Spleen (tissue), 11 donors: ENCODE measurements around the gene ZNF581. TPM values are rescaled to one million over a fixed set of nuclear protein-coding genes. Genes with fewer than 3 reads are reported as not detected.
A peak's percentile ranks its signal among the peaks of the same experiment; 100 is the strongest.

ENCODE experiments used
- DNase-seq: peaks from one replicate; pipeline ENCODE4 v3.0.0-alpha.2; 2020
- H3K27ac ChIP-seq, 8 donors: fragments of 200-600 bp; sonication (generic) in 7 of 8; 1 replicate in 4 of 8; 2 replicates in 4 of 8; pipeline versions ENCODE4 v1.5.0 to v1.8.0; 2016 to 2021; ENCODE audit warnings: inconsistent platforms in 4 of 8, mild to moderate bottlenecking in 4 of 8, moderate library complexity in 1 of 8
- H3K27me3 ChIP-seq, 7 donors: fragments of 200-600 bp; sonication (generic) in 6 of 7; replicated peaks in 1 of 7; 1 replicate in 4 of 7; 2 replicates in 3 of 7; pipeline versions ENCODE4 v1.5.0 to v1.8.0; 2016 to 2021; ENCODE audit warnings: inconsistent platforms in 3 of 7, mild to moderate bottlenecking in 1 of 7
- H3K36me3 ChIP-seq, 6 donors: fragments of 200-600 bp; sonication (generic) in 5 of 6; 1 replicate in 4 of 6; 2 replicates in 2 of 6; pipeline versions ENCODE4 v1.5.0 to v1.8.0; 2016 to 2021; ENCODE audit warnings: inconsistent platforms in 2 of 6
- H3K4me1 ChIP-seq, 6 donors: fragments of 200-600 bp; sonication (generic) in 5 of 6; 1 replicate in 3 of 6; 2 replicates in 3 of 6; pipeline versions ENCODE4 v1.5.0 to v1.8.0; 2016 to 2021; ENCODE audit warnings: inconsistent platforms in 3 of 6
- H3K4me3 ChIP-seq, 8 donors: fragments of 200-600 bp; sonication (generic) in 7 of 8; 1 replicate in 4 of 8; 2 replicates in 4 of 8; pipeline versions ENCODE4 v1.5.0 to v1.8.0; 2016 to 2021; ENCODE audit warnings: inconsistent platforms in 4 of 8, mild to moderate bottlenecking in 4 of 8, moderate library complexity in 2 of 8
- H3K9me3 ChIP-seq, 8 donors: fragments of 200-600 bp; sonication (generic) in 7 of 8; 1 replicate in 4 of 8; 2 replicates in 4 of 8; pipeline versions ENCODE4 v1.5.0 to v1.8.0; 2016 to 2021; ENCODE audit warnings: inconsistent platforms in 4 of 8
- CTCF ChIP-seq, 11 experiments: fragments of 200-600 bp in 7 of 11; fragments of 450-650 bp in 4 of 11; sonication (generic) in 4 of 11; IDR thresholded peaks in 8 of 11; conservative IDR thresholded peaks in 3 of 11; 1 replicate in 7 of 11; 2 replicates in 4 of 11; pipeline versions ENCODE4 v1.4.0 to v1.8.0; 2016 to 2021; ENCODE audit warnings: antibody characterized with exemption in 11 of 11, inconsistent platforms in 4 of 11, mild to moderate bottlenecking in 1 of 11
- POLR2A ChIP-seq, 3 donors: fragments of 450-650 bp; IDR thresholded peaks; one replicate each; pipeline ENCODE4 v1.5.1; 2017; ENCODE audit warnings: antibody characterized with exemption in 3 of 3, mild to moderate bottlenecking in 1 of 3
- POLR2AphosphoS5 ChIP-seq, 3 donors: sonication (generic); formaldehyde crosslinking; IDR thresholded peaks; one replicate each; pipeline ENCODE4 v1.5.1; 2017; ENCODE audit warnings: antibody characterized with exemption in 3 of 3
- WGBS, 5 donors: extraction: QIAGEN DNeasy Blood & Tissue Kit in 3 of 5; methylation state at CpG; one replicate each; pipeline versions ENCODE4 v1.1.5 to v1.1.7; 2013 to 2018; 5-methylcytosine and 5-hydroxymethylcytosine counted together
- intact Hi-C: fragments of 100-400 bp; cut with DNase I; formaldehyde crosslinking; loops from one replicate; pipeline ENCODE4 v1.15.0; 2023; ENCODE audit warnings: low total_unique reads
- polyA plus RNA-seq, 3 donors: library from polyadenylated mRNA; stranded (reverse); fragments of 200-250 nt; gene quantifications; one replicate each; pipeline ENCODE4 v1.2.1, GENCODE V29; 2013
- total RNA-seq, 7 donors: library from RNA; depleted of rRNA in 3 of 7; stranded (reverse); fragments of >200 nt in 3 of 7; fragmentation: NEBNext Ultra II Directional in 4 of 7; extraction: Animal tissue kit (Norgen Biotek cat#: 25700) in 4 of 7; gene quantifications; one replicate each; pipeline versions ENCODE4 v1.1.0 to v1.2.1, GENCODE V29; 2016 to 2021
- donor health status: healthy with polysubstance abuse.
- donor health status: DM: no; HTN: no; CAD: no; lungs with moderate emphysema.
- donor health status: DM: no; HTN: no; CAD: no.
- donor health status: Bipolar disorder and iron deficiency.
- donor health status: healthy.
- donor health status: DM: no; HTN: no; CAD: no.
- donor health status: DM: yes; HTN: yes; CAD: no.

The ZNF581 gene
- total and polyA plus RNA-seq, 10 donors: 21.4 to 46.5 (median 30.2) TPM

- intact Hi-C loops: no loop called here
- H3K4me1 ChIP-seq: peaks cover 37 to 88% (median 74%) of the 10 kb centered on the region in 6 donors
- peak overlapping the region in 1 of 8 donors; percentile 82 for H3K4me3 ChIP-seq
- peaks cover 0 to 9% (median 3%) of the 10 kb centered on the region in 6 donors for H3K36me3 ChIP-seq
- 81 to 91% (median 85%) methylated on average over 4 of the region's 4 CpGs for WGBS, 5 donors
- no peaks in the 10 kb centered on the region for H3K9me3 ChIP-seq
- H3K27ac ChIP-seq: peak overlapping the region in 1 of 8 donors; percentile 98
- DNase-seq: no peak
- no peaks in the 10 kb centered on the region for H3K27me3 ChIP-seq
- TF ChIP-seq CTCF (IDR thresholded peaks at IDR 0.05 in 8 of 11, conservative IDR thresholded peaks at IDR 0.05 in 3 of 11) (no peak), POLR2AphosphoS5 (IDR thresholded peaks at IDR 0.05) (no peak), POLR2A (IDR thresholded peaks at IDR 0.05) (no peak)
Measured at GRCh38 chr19:55636723-55637122, 6.7 kb upstream of the ZNF581 start.

- DNase-seq: no peak
- peaks cover 37 to 88% (median 74%) of the 10 kb centered on the region in 6 donors for H3K4me1 ChIP-seq
- peaks cover 0 to 9% (median 3%) of the 10 kb centered on the region in 6 donors for H3K36me3 ChIP-seq
- H3K4me3 ChIP-seq: no peak overlapping the region
- H3K27me3 ChIP-seq: peaks cover 0 to 7% (median 0%) of the 10 kb centered on the region in 7 donors
- TF ChIP-seq POLR2AphosphoS5 (IDR thresholded peaks at IDR 0.05) (peak in 2 of 3 donors; percentile 44 to 50), POLR2A (IDR thresholded peaks at IDR 0.05) (no peak)
- H3K9me3 ChIP-seq: no peaks in the 10 kb centered on the region
- intact Hi-C loops: no loop called here
- no peak overlapping the region for H3K27ac ChIP-seq
- WGBS, 5 donors: 78 to 87% (median 84%) methylated on average over 11 of the region's 11 CpGs
Measured at GRCh38 chr19:55637534-55637933, 5.9 kb upstream of the ZNF581 start.

DNA sequence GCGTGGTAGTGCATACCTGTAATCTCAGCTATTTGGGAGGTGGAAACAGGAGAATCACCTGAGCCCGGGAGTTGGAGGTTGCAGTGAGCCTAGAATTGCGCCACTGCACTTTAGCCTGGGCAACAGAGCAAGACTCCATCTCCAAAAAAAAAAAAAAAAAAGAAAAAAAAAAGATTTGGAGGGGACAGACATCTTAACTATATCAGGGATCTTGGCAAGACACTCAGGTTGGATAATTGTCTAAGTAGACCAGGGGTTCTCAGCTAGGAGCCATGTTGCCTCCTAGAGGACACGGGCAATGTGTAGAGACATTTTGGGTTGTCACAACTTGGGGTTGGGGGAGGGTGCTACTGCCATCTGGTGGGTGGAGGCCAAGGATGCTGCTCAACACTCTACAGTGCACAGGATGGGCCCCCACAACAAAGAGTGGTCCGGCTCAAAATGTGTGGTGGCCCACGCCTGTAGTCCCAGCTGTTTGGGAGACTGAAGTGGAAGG is 4.5 kb upstream of the ZNF581 start:
- H3K9me3 ChIP-seq: no peaks in the 10 kb centered on the region
- H3K27me3 ChIP-seq: peaks cover 0 to 13% (median 0%) of the 10 kb centered on the region in 7 donors
- WGBS, 5 donors: 77 to 84% (median 84%) methylated on average over 6 of the region's 6 CpGs
- H3K4me3 ChIP-seq: no peak overlapping the region
- TF ChIP-seq POLR2AphosphoS5 (IDR thresholded peaks at IDR 0.05) (peak in 2 of 3 donors; percentile 12 to 26), CTCF (IDR thresholded peaks at IDR 0.05 in 8 of 11, conservative IDR thresholded peaks at IDR 0.05 in 3 of 11) (peak in 8 of 11 experiments; percentile 32 to 54 (median 45)), POLR2A (IDR thresholded peaks at IDR 0.05) (no peak)
- no peak for DNase-seq
- intact Hi-C loops: no loop called here
- H3K4me1 ChIP-seq: peaks cover 36 to 94% (median 80%) of the 10 kb centered on the region in 6 donors
- peaks cover 0 to 9% (median 3%) of the 10 kb centered on the region in 6 donors for H3K36me3 ChIP-seq
- H3K27ac ChIP-seq: peak overlapping the region in 3 of 8 donors; percentile 20 to 94 (median 94)

DNA sequence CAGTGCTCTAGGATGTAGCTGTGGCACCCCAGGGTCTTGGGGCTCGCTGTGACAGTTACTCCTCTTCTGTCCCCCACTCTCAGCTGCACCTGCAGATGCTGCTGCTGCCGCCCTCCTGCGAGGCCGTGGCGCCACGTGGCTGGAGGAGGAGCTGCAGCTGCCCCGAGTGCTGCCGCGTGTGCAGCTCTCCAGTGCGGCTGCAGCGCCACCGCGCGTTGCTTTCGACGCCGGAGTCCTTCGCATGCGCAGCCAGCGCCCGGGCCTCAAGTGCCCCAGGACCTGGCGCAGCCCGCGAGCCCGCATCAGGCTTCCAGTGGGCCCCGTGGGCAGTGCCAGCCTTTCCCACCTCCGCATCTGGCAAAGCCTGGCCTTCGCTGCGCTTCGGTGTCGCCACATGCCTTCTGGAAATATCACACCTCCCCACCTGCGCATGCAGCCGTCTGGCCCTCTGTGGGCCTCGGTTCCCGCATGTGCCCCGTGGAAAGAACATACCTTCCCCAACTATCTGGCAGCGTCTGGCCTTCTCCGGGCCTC is 3.3 kb upstream of the ZNF581 start:
- H3K27ac ChIP-seq: peak overlapping the region; percentile 88 to 94 (median 92)
- TF ChIP-seq POLR2AphosphoS5 (IDR thresholded peaks at IDR 0.05) (peak; percentile 57 to 83 (median 70)), CTCF (IDR thresholded peaks at IDR 0.05 in 8 of 11, conservative IDR thresholded peaks at IDR 0.05 in 3 of 11) (peak; percentile 5 to 70 (median 58)), POLR2A (IDR thresholded peaks at IDR 0.05) (peak in 1 of 3 donors; percentile 18)
- intact Hi-C loops: no loop called here
- peak overlapping the region in 7 of 8 donors; percentile 70 to 96 (median 82) for H3K4me3 ChIP-seq
- H3K9me3 ChIP-seq: no peaks in the 10 kb centered on the region
- peaks cover 0 to 13% (median 0%) of the 10 kb centered on the region in 7 donors for H3K27me3 ChIP-seq
- peak; percentile 94 for DNase-seq
- peaks cover 0 to 18% (median 10%) of the 10 kb centered on the region in 6 donors for H3K36me3 ChIP-seq
- WGBS, 5 donors: 18 to 37% (median 25%) methylated on average over 16 to 38 of the region's 38 CpGs
- peaks cover 42 to 100% (median 86%) of the 10 kb centered on the region in 6 donors for H3K4me1 ChIP-seq
